Measurements from ENCODE around the gene SYP.
A peak's percentile ranks its signal among the peaks of the same experiment; 100 is the strongest.

SYP gene

DNA sequence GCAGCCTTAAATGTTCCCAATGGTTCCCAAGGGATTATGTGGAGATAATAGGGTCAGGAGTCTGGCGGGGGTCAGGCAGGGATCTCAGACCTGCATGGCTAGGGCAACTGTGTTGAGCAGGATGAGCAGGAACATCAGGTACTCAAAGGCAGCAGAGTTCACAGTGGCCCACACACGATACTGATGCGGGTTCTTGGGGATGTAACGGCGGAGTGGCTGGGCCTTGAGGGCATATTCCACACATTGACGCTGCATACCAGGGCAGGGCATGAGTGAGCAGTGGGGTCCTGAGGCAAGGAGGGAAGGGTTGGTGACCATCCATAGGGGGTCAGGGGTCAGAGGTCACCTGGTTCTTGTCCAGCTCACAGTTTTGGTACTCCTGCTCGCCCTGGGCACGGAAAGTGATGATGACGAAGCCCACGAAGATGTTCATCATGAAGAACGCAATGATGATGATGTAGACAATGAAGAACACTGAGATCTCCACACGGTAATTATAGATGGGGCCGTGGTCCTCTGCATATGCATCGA lies 15.1 kb upstream of the SYP start:
- DNase-seq, result no peak

DNA sequence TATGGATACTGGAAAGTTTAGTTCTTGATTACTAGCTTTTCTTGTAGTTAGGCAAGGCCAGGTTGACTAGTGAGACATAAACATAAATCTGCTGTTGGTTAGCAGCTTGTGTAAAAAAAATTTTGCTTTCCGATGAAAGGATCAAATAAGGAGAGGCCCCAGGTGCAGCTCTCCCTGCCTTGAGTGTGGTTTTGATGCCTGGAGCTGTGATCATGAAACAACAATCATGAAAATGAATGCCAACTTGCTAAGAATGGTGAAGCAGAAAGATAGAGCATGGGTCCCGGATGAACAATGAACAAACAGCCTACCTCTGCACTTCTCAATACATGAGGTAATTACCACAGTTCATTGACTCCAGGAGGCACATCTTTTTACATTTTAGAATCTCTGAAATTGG lies 14.4 kb upstream of the SYP start:
- DNase-seq, result no peak

DNA sequence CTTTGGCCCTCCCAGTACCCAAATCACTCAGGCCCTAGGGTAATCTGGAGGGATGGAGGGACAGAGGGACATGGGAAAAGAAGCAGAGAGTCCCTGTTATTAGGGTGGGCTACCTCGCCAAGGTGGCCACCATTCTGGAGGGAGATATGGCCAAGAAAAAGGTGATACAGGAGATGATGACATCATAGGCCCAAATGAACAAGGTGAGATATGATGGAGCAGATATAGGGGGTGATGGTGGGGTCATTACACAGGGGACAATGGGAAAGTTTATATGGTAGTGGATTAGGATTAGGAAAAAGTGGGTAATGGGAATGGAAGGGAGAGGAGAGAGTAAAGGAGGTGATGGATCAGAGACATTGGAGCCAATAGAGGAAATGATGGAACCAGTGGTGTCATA lies 12.9 kb upstream of the SYP start:
- no peak for DNase-seq

DNA sequence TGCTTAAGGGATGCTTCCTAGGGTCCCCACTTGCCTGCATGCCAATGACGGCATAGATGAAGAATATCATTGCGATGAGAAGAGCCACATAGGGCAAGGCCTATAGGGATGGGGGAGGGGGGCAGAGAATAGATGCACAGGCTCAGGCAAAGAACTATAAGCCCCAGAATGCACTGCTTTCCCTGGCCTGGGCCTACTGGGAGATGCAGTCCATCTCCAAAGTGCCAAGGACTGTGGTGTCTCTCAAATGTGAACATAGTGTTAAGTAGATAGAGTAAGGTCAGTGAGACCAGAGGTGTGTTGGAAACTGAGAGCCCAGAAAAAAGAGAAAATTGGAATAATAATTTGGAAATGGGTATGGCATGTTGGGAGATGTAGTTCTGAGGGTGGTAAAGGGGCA lies 12.2 kb upstream of the SYP start:
- no peak for DNase-seq

GRCh38 chrX:49211074-49211473 lies 11.1 kb upstream of the SYP start:
- DNase-seq, result no peak

DNA sequence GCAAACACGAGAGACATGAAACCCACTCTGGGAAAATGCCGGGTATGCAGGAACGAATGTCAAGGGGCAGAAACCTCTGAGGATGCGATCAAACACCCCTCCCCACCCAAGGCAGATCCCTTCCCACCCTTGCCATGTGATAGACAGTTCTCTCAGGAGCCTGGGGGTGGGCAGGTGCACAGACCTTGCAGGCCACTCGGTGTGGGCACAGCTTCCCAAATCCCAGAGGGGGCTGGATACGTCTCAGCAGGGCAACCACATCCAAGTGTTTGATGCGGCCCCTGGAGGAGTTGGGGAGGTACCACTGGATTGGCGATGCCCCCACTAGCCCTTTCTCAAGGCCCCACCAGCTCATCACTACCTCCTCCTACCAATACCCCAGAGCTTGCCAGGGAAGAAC lies 10.4 kb upstream of the SYP start:
- DNase-seq, result no peak

- DNase-seq, result no peak
Measured at GRCh38 chrX:49209434-49210251, 9.7 kb upstream of the SYP start.

- DNase-seq, result no peak
Measured at GRCh38 chrX:49208399-49208798, 8.4 kb upstream of the SYP start.

- DNase-seq, result no peak
Measured at GRCh38 chrX:49206543-49206942, 6.5 kb upstream of the SYP start.

GRCh38 chrX:49205443-49205842 lies 5.5 kb upstream of the SYP start:
- DNase-seq, result no peak

- DNase-seq, result no peak
Measured at GRCh38 chrX:49204709-49205108, 4.7 kb upstream of the SYP start.

- DNase-seq, result no peak
Measured at GRCh38 chrX:49204017-49204416, 4.0 kb upstream of the SYP start.

GRCh38 chrX:49203536-49203935 lies 3.5 kb upstream of the SYP start:
- no peak for DNase-seq

GRCh38 chrX:49202022-49202421 lies 2.0 kb upstream of the SYP start:
- no peak for DNase-seq

GRCh38 chrX:49199315-49199595 lies 738 bp downstream of the SYP start:
- DNase-seq, result no peak

DNA sequence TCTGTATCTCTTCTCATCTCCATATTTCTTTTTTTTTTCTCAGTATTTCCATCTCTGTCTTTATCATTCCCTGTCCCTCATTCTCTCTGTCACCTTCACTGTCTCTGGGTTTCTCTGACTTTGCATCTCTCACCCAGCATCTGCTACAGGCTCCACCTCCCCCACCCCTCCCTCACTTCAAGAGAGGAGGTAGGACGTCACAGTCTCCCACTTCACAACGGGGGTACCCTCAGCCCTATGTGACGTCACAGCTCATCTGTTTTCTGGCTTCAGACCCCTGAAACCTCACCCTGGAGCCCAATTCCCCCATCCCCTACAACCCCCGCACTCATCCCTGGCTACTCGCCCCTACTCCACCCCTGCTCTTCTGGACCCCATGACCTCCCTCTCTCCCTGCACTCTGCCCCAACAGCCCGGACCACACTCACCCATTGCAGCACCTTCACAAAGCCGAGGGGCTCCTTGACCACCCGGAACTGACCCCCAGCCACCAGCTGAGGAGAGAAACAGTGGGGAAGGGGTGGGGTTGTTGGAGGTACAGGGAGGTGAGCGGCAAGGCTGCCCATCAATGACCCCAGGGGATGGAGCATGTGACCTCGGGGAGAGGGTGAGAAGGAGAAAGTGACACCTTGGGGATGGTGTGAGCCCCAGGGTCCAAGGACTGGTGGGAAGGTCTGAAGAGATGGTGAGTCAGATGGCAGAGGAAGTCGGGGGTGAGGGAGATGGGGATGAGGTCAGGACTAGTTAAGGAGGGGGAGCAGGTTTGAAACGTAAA lies 1.3 kb downstream of the SYP start:
- DNase-seq, result no peak

DNA sequence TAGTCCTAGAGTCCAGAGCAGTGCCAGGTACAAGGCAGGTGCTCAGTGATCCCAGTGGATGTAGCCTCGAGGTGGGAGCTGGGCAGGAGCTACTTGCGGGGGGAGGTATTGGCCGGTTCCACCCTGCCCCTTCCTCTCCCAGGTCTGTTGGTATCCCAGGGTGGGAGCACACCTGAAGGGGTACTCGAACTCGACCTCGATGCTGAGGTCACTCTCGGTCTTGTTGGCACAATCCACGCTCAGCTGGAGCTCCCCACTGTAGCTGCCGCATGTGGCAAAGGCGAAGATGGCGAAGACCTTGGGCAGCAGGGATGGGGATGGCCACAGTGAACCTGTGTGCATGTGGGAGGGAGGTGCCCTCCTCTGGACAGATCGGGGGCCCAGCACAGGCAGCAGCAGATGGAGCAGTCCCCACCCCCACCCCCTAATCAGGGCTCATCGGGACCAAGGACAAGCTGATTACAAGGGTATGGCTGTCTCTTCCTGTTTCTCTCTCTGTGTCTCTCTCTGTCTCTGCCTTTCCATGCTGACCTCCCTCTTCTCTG lies 2.4 kb downstream of the SYP start:
- DNase-seq, result no peak

DNA sequence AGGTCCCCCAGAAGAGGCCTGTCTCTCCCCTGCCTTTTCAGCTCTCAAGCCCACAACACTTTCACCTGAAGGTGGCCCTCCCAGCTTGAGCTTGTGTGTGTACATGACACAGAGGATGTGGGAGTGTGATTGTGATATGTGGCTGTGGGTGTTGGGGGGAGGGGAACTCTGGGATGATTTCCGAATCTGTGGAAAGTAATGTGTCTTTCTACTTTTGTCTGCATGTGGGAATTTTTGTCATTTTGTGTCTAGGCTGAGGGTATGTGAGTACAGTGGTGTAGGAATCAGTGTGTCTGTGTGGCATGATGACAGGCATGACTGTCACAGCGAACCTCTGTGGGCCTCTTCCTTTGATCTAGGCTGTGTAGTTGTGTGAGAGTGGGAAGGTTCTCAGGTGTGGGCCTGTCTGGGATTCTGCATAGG lies 6.4 kb downstream of the SYP start:
- DNase-seq, result no peak

DNA sequence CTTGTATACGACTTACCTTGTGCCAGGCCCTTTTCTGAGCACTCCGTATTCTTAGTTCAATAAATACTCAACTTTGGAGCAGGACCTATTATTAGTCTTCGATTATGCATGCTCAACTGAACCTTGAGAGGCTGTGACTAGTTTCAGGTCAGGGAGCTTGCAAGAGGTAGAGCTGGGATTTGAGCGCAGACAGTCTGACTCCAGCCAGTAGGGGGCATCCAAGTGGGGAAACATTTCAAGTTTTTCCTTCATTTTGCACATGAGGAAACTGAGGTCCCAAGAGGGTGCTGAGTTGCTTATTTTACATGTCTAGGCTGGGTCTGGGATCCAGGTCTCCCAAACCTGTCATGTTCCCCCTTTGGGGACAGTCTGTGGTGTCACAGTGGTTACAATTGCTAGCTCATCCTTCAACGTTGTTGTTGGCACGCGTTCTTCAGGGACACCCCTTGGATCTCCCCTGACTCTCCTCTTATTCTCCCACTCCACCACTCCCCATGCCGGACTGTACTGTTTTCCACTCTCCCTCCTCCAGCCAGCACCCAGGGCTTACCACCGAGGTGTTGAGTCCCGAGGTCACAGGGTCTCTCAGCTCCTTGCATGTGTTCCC lies 7.2 kb downstream of the SYP start:
- no peak for DNase-seq

- DNase-seq, result no peak
Measured at GRCh38 chrX:49191574-49192011, 8.4 kb downstream of the SYP start.

DNA sequence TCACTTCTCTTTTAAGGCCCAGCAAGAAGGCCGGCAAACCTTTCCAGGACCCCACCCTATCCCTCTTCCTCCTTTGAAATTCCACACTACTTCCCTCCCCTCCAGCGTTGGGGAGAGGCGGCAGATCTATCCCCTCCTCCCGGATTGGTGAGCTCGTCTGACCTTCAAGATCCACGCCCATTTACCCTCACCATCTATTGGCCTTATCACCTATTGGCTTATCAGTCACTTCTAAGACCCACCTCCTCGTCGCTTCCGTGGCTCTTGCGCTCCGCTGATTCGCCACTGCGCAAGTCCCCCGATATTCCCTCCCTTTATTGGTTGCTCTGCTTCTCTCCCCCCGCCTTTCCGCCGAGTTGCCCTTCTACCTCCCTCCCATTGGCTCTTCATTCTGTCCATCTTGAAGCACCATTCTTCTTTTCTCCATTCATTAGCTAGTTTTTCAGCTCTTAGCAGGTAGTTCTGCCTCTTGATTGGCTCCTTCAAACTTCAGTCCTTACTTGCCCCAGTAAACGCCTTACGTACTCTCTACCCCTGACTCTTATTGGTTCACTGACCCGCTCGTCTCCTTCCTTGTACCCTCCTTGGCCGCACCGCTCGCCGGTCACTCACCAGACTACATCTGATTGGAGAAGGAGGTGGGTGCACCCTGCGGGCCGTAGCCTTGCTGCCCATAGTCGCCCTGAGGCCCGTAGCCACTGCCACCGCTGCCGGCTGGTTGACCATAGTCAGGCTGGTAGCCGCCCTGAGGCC lies 9.0 kb downstream of the SYP start:
- peak; percentile 96 for DNase-seq

GRCh38 chrX:49189606-49190005 lies 10.4 kb downstream of the SYP start:
- DNase-seq, result no peak

All from NCI-H510A (cell line).